ENCODE measurements around the gene COBLL1.

COBLL1 gene

GRCh38 chr2:164803776-164804466 lies 37.7 kb downstream of the COBLL1 start:
- DNase-seq (ENCODE audit: low read depth): no peak
- no peak for TF ChIP-seq CTCF (IDR thresholded peaks at IDR 0.05; ENCODE audit: control insufficient read depth, insufficient read depth, low read depth, low read length, missing control alignments)
- H3K4me3 ChIP-seq (ENCODE audit: control insufficient read depth, low read depth, low read length): no peak overlapping the region

GRCh38 chr2:164802095-164802707 lies 39.4 kb downstream of the COBLL1 start:
- TF ChIP-seq CTCF (IDR thresholded peaks at IDR 0.05; ENCODE audit: control insufficient read depth, insufficient read depth, low read depth, low read length, missing control alignments): no peak
- no peak overlapping the region for H3K4me3 ChIP-seq (ENCODE audit: control insufficient read depth, low read depth, low read length)
- DNase-seq (ENCODE audit: low read depth): no peak

GRCh38 chr2:164800572-164800971 lies 41.1 kb downstream of the COBLL1 start:
- no peak overlapping the region for H3K4me3 ChIP-seq (ENCODE audit: control insufficient read depth, low read depth, low read length)
- no peak for DNase-seq (ENCODE audit: low read depth)
- TF ChIP-seq CTCF (IDR thresholded peaks at IDR 0.05; ENCODE audit: control insufficient read depth, insufficient read depth, low read depth, low read length, missing control alignments): no peak

- TF ChIP-seq CTCF (IDR thresholded peaks at IDR 0.05; ENCODE audit: control insufficient read depth, insufficient read depth, low read depth, low read length, missing control alignments): no peak
- H3K4me3 ChIP-seq (ENCODE audit: control insufficient read depth, low read depth, low read length): no peak overlapping the region
- DNase-seq (ENCODE audit: low read depth): no peak
These were observed 44.0 kb downstream of the COBLL1 start for GRCh38 chr2:164797627-164798026.

- DNase-seq (ENCODE audit: low read depth): no peak
- TF ChIP-seq CTCF (IDR thresholded peaks at IDR 0.05; ENCODE audit: control insufficient read depth, insufficient read depth, low read depth, low read length, missing control alignments): no peak
- no peak overlapping the region for H3K4me3 ChIP-seq (ENCODE audit: control insufficient read depth, low read depth, low read length)
These were observed 44.6 kb downstream of the COBLL1 start for GRCh38 chr2:164796999-164797398.

- no peak overlapping the region for H3K4me3 ChIP-seq (ENCODE audit: control insufficient read depth, low read depth, low read length)
- TF ChIP-seq CTCF (IDR thresholded peaks at IDR 0.05; ENCODE audit: control insufficient read depth, insufficient read depth, low read depth, low read length, missing control alignments): no peak
- no peak for DNase-seq (ENCODE audit: low read depth)
These were observed 47.0 kb downstream of the COBLL1 start for GRCh38 chr2:164794432-164795231.

All from AG09309 (cell line).